GM18951 (cell line): Measurements from ENCODE around the gene PPA1.

Experiments used
- POLR2A ChIP-seq: IDR thresholded peaks from 4 replicates; pipeline ENCODE4 v1.6.1; 2011; ENCODE audit warnings: mild to moderate bottlenecking; ENCODE audit not compliant: insufficient read length, insufficient read depth; ENCODE audit errors: extremely low read depth
- in situ Hi-C: fragments of 300-500 bp; cut with MboI; formaldehyde crosslinking; loops from one replicate; pipeline ENCODE4 v1.12.0; 2022; ENCODE audit warnings: low sequenced_read_pairs, mixed read lengths, inconsistent platforms; ENCODE audit not compliant: unreplicated experiment

The PPA1 gene

DNA sequence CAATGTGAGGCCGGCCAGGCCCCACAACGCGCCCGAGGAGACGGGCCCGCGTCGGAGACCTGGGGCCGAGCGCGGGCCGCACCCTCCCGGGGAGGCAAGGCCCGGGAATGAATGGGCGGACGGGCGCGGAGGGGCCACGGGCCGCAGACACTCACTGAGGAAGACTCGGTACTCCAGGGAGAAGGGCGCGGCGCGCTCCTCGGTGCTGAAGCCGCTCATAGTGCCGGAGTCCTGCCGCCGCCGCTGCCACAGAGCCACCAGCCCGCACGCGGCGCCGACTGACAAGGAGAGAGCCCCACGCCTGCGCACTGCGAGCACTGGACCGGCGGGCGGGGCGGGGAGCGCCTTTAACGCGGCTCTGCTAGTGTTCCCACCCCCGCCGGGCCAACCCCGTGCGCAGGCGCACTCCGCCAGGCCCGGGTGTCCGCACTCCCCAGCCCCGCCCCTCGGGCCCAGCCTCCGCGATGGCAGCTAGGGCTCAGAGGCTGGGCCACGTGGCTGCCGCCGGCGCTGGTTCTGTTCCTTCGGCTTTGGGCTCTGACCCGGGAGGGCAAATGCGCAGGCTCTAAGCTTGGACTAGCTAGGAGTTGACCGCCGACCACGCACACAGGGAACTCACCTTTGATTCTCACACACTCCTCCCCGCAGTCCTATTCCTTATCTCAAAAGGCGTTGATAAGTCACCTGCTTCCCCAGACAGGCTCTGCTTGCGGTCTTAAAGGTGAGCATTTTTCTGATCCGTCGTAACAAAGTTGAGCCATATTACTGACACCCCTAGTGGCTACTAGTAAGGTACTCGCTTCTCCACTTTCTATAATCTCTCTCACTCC, at the start of gene PPA1:
PPA1 (minus strand) TSS at position 321 of the 830 bp plus-strand sequence; CDS start at position 219, 102 bp downstream.
- TF ChIP-seq POLR2A, result peak; percentile 98
- in situ Hi-C loops, result loop anchor here (5.0 kb wide), 1 partner anchor 124 kb away; no protein-coding TSS in a partner anchor

GRCh38 chr10:70281609-70282008, 48.4 kb upstream of the PPA1 start:
- TF ChIP-seq POLR2A, result no peak
- in situ Hi-C loops, result no loop called here

DNA sequence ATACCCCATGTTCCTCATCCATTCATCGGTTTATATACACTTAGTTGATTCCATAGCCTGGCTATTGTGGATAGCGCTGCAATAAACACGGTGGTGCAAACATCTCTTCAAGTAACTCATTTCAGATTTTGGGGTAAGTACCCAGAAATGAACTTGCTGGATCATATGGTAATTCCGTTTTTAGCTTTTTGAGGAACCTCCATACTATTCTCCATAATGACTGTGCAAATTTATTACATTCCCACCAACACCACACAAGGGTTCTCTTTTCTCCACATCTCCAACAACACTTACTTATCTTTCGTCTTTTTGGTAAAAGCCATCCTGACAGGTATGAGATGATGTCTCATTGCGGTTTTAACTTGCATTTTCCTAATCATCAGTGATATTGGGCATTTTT, 46.9 kb upstream of the PPA1 start:
- no peak for TF ChIP-seq POLR2A
- in situ Hi-C loops, result no loop called here

DNA sequence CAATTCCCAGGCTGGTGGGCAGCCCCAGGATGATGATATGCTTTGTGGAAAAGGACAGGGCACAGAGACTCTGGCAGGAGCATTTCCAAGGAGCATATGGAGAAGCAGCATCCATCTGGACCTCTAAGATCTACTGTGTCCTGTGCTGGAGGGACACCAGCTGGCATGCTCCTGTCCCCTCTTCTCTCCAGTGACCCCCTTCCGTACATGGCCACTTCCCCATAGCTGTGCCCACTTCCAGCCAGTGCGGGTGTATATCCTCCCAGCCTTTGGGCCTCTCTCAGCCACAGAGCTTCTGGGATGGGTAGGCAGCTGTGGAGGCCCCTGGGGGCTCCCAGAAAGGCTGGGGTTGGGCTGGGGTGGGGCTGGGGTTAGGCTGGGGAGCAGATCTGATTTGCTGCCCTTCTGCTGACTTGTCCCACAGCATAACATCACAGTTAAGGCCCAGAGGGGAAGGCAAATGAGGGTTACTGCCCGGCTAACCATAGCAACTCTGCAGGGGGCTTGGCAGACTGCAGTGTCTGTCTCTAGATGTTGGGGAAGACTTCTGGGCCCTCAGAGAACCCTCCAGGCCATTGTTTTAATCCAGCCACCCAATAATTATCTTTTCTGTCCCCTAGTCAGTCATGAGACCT, 44.3 kb upstream of the PPA1 start:
- in situ Hi-C loops, result no loop called here
- no peak for TF ChIP-seq POLR2A

GRCh38 chr10:70274643-70275042, 41.4 kb upstream of the PPA1 start:
- no peak for TF ChIP-seq POLR2A
- in situ Hi-C loops, result no loop called here

- in situ Hi-C loops, result no loop called here
- TF ChIP-seq POLR2A, result no peak
These were observed 39.7 kb upstream of the PPA1 start for GRCh38 chr10:70272925-70273316.

DNA sequence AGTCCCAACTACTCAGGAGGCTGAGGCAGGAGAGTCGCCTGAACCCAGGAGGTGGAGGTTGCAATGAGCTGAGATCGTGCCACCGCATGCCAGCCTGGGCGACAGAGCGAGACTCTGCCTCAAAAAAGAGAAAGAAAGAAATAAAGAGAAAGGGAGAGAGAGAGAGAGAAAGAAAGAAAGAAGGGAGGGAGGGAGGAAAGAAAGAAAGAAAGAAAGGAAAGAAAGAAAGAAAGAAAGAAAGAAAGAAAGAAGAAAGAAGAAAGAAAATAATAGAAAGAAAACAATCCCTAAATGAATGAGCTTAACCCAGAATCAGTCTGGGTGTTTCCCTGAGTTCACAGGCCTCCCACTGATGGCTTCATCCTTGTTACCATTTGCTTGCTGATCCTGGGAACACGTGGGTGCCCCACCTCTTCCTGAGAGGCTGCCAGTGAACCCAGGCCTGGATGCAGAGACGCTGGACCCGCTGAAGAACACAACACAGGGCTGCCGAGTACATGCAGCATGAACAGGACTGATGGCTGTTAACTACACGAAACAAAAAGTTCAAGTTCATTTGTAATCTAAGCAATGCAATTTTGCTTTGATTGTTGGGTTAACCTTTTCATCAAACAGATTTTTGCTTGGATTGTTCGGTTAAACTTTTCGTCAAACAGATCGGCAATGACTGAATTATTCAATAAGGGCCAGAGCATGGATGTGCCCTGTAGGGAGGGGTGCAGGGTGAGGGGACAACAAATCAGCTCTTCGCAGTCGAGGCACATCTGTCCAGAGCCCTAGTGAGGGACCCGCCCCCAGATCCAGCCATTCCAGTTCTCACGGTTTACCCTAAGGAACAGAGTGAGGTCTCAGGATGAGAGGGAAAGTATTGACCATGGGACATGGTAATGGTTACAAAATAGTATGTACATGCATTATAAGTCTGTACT, 39.0 kb upstream of the PPA1 start:
- no peak for TF ChIP-seq POLR2A
- in situ Hi-C loops, result no loop called here

- in situ Hi-C loops, result no loop called here
- no peak for TF ChIP-seq POLR2A
These were observed 37.7 kb upstream of the PPA1 start for GRCh38 chr10:70270952-70271351.

DNA sequence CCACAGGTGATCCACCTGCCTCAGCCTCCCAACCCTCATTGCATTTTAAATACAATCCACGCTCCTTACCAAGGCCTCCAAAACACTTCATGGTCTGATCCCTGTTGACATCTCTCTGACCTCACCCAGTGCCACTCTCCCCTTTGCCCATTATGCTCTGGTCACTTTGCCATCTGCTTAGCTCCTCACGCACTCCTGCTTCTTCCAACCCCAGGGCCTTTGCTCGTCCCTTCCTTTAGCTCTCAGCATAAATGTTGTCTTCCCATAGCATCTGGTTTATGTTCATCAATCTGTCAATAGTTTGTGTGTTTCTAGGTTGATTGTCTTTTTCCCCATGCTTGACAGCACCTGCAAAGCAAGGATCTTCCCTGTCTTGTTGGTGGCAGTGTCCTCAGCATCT, 36.5 kb upstream of the PPA1 start:
- in situ Hi-C loops, result no loop called here
- TF ChIP-seq POLR2A, result no peak

DNA sequence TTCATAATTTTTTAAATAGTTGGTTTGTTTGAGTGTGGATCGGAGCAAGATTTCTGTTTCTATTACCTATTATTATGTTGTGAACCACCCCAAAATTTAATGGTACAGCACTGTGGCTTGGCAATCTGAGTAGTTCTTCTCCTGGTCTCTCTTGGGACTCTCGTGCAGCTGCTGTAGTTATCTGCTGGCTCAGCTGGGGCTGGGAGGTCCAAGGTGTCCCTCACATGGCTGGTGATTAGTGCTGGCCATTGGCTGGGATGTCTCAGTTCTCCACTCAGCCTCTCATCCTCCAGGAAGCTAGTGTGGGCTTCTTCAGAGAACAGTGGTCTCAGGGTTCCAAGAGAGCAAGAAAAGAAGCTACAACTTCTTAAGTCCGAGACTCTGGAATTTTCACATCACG, 35.1 kb upstream of the PPA1 start:
- in situ Hi-C loops, result no loop called here
- TF ChIP-seq POLR2A, result no peak

DNA sequence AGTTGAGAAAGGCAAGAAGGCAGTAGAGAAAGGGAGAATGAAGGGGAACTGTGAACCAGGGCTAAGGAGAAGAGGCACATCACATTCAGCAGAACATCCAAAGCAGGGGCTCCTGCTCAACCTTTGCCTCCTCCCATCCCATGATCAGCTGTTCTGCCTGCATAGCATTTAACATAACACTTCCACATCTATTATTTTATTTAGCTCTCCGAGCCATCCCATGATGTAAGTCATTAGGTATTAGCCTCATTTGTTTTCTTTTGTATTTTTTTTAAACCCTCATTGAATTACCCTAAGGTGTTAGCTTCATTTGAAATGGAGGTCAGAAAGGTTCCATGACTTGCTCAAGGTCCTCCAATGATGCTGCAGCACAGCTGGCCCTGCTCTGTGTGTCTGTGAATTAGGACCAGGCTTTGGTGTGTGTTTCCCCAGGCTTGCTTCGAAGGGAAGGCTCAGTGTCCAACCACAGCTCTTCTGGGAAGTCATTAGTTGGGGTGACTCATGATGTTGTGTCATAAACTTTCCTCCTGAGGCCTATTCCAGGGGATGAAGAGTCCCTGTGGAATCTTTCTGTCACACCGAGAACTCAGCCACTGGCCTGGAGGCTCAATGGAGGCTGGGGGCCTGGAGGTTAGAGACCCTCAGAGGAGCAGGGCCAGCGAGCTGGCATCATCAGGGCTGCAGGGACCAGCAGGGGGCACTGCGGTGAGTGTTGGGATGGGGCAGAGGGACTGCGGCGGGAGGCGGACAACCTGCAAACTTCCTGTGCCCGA, 34.1 kb upstream of the PPA1 start:
- no peak for TF ChIP-seq POLR2A
- in situ Hi-C loops, result no loop called here

GRCh38 chr10:70266701-70267100, 33.5 kb upstream of the PPA1 start:
- in situ Hi-C loops, result no loop called here
- no peak for TF ChIP-seq POLR2A
